Smooth muscle cell (in vitro differentiated cells): ENCODE measurements around the gene STXBP6. TPM values are rescaled to one million over a fixed set of nuclear protein-coding genes. Genes with fewer than 3 reads are reported as not detected.
A peak's percentile ranks its signal among the peaks of the same experiment; 100 is the strongest.
"Not testable (repeated sequence)": the region's sequence is repeated elsewhere in the genome, so short reads cannot be mapped to it uniquely, and the experiment has no call there.

Experiments
- DNase-seq: peaks from one replicate; lab custom pipeline; 2025; ENCODE audit not compliant: unreplicated experiment; lab: John Stamatoyannopoulos, UW
- H2AFZ ChIP-seq: fragments of 200-600 bp; sonication (generic); 2 replicates; pipeline ENCODE4 v1.6.0; 2016; ENCODE audit warnings: antibody characterized with exemption, low read depth, mild to moderate bottlenecking
- H3F3A ChIP-seq: fragments of 200-600 bp; sonication (generic); 2 replicates; pipeline ENCODE4 v1.6.0; 2017; ENCODE audit warnings: antibody characterized with exemption, low read depth
- H3K27ac ChIP-seq: fragments of 200-600 bp; sonication (generic); 2 replicates; pipeline ENCODE4 v1.5.1; 2016; ENCODE audit warnings: low read depth, mild to moderate bottlenecking
- H3K27me3 ChIP-seq: fragments of 200-600 bp; sonication (generic); 2 replicates; pipeline ENCODE4 v1.6.1; 2016; ENCODE audit warnings: low read depth, mild to moderate bottlenecking
- H3K36me3 ChIP-seq: fragments of 200-600 bp; sonication (generic); 2 replicates; pipeline ENCODE4 v1.5.1; 2016; ENCODE audit warnings: low read depth
- H3K4me1 ChIP-seq: fragments of 200-600 bp; sonication (generic); 2 replicates; pipeline ENCODE4 v1.5.1; 2016; ENCODE audit warnings: low read depth
- H3K4me2 ChIP-seq: fragments of 200-600 bp; sonication (generic); 2 replicates; pipeline ENCODE4 v1.6.0; 2016; ENCODE audit warnings: mild to moderate bottlenecking
- H3K4me3 ChIP-seq: fragments of 200-600 bp; sonication (generic); 2 replicates; pipeline ENCODE4 v1.5.1; 2016; ENCODE audit warnings: mild to moderate bottlenecking
- H3K79me2 ChIP-seq: fragments of 200-600 bp; sonication (generic); 2 replicates; pipeline ENCODE4 v1.6.0; 2016; ENCODE audit warnings: low read depth, mild to moderate bottlenecking
- H3K9ac ChIP-seq: fragments of 200-600 bp; sonication (generic); 2 replicates; pipeline ENCODE4 v1.6.0; 2016; ENCODE audit warnings: low read depth
- H3K9me3 ChIP-seq: fragments of 200-600 bp; sonication (generic); replicated peaks from 2 replicates; pipeline ENCODE4 v1.5.1; 2016; ENCODE audit warnings: low read depth
- H4K20me1 ChIP-seq: fragments of 200-600 bp; sonication (generic); 2 replicates; pipeline ENCODE4 v1.6.0; 2016; ENCODE audit warnings: low read depth
- CTCF ChIP-seq: fragments of 200-600 bp; sonication (generic); IDR thresholded peaks from 2 replicates; pipeline ENCODE4 v1.5.1; 2017; ENCODE audit warnings: borderline replicate concordance, mild to moderate bottlenecking, antibody characterized with exemption; ENCODE audit not compliant: insufficient read depth, poor library complexity, severe bottlenecking
- WGBS: methylation state at CpG from one replicate; pipeline ENCODE4 v1.1.7; 2016; ENCODE audit warnings: low lambda C conversion rate; 5-methylcytosine and 5-hydroxymethylcytosine counted together
- polyA plus RNA-seq: library from polyadenylated mRNA; unstranded; fragments of >200 nt; fragmentation: Nextera tagmentation; extraction: Ambion mirVana; gene quantifications from 2 replicates; pipeline ENCODE4 v1.2.1, GENCODE V29; 2016
- total RNA-seq: library from RNA; depleted of rRNA; stranded (reverse); fragments of >200 nt; gene quantifications from 2 replicates; pipeline ENCODE4 v1.2.3, GENCODE V29; 2014

The STXBP6 gene
- total and polyA plus RNA-seq, 2 experiments from 2014 or later, result 144 to 170 TPM

- peaks cover 93% of the 10 kb centered on the region for H4K20me1 ChIP-seq
- no peak overlapping the region for H3K4me2 ChIP-seq
- peaks cover 9% of the 10 kb centered on the region for H3K4me1 ChIP-seq
- H3K9me3 ChIP-seq, result no peaks in the 10 kb centered on the region
- WGBS, result 93% methylated on average over 5 of the region's 5 CpGs
- H3K27me3 ChIP-seq, result no peaks in the 10 kb centered on the region
- H3K36me3 ChIP-seq, result no peaks in the 10 kb centered on the region
- H3K27ac ChIP-seq, result no peak overlapping the region
- H3K79me2 ChIP-seq, result peaks cover 90% of the 10 kb centered on the region
- DNase-seq, result no peak
- H3F3A ChIP-seq, result no peaks in the 10 kb centered on the region
- no peak overlapping the region for H3K9ac ChIP-seq
- H3K4me3 ChIP-seq, result no peak overlapping the region
- no peak for TF ChIP-seq CTCF
- no peak overlapping the region for H2AFZ ChIP-seq
Measured at GRCh38 chr14:24940213-24940783, 109.6 kb downstream of the STXBP6 start.

GRCh38 chr14:24938593-24938992 is 111.4 kb downstream of the STXBP6 start:
- H4K20me1 ChIP-seq, result peaks cover 94% of the 10 kb centered on the region
- no peak for TF ChIP-seq CTCF
- H3K4me1 ChIP-seq, result peaks cover 9% of the 10 kb centered on the region
- H3K27me3 ChIP-seq, result no peaks in the 10 kb centered on the region
- H3K4me3 ChIP-seq, result no peak overlapping the region
- no peak for DNase-seq
- H3F3A ChIP-seq, result no peaks in the 10 kb centered on the region
- no peaks in the 10 kb centered on the region for H3K9me3 ChIP-seq
- no peak overlapping the region for H3K9ac ChIP-seq
- H3K36me3 ChIP-seq, result no peaks in the 10 kb centered on the region
- H3K79me2 ChIP-seq, result peaks cover 92% of the 10 kb centered on the region
- WGBS, result 16% methylated on average over 1 of the region's 1 CpG
- H2AFZ ChIP-seq, result no peak overlapping the region
- peak overlapping the region; percentile 14 for H3K4me2 ChIP-seq
- H3K27ac ChIP-seq, result peak overlapping the region; percentile 60

GRCh38 chr14:24937300-24937699 is 112.6 kb downstream of the STXBP6 start:
- WGBS, result 96% methylated on average over 1 of the region's 1 CpG
- no peak for DNase-seq
- H3F3A ChIP-seq, result no peaks in the 10 kb centered on the region
- H3K36me3 ChIP-seq, result no peaks in the 10 kb centered on the region
- TF ChIP-seq CTCF, result no peak
- peaks cover 92% of the 10 kb centered on the region for H4K20me1 ChIP-seq
- H3K9ac ChIP-seq, result no peak overlapping the region
- H3K4me1 ChIP-seq, result peaks cover 9% of the 10 kb centered on the region
- no peak overlapping the region for H3K4me3 ChIP-seq
- H3K27ac ChIP-seq, result peak overlapping the region; percentile 60
- no peak overlapping the region for H2AFZ ChIP-seq
- H3K27me3 ChIP-seq, result no peaks in the 10 kb centered on the region
- peaks cover 92% of the 10 kb centered on the region for H3K79me2 ChIP-seq
- no peak overlapping the region for H3K4me2 ChIP-seq
- no peaks in the 10 kb centered on the region for H3K9me3 ChIP-seq

- Histone ChIP-seq H3K79me2 (peaks cover 92% of the 10 kb centered on the region), H4K20me1 (peaks cover 92% of the 10 kb centered on the region)
- not testable (repeated sequence) for H3K4me1 ChIP-seq, H3F3A ChIP-seq, DNase-seq, H3K27me3 ChIP-seq, H3K27ac ChIP-seq, H3K4me3 ChIP-seq, H3K4me2 ChIP-seq, H3K9me3 ChIP-seq, H3K36me3 ChIP-seq, H3K9ac ChIP-seq, H2AFZ ChIP-seq
- 98% methylated on average over 2 of the region's 2 CpGs for WGBS
Measured at GRCh38 chr14:24936773-24937172, 113.2 kb downstream of the STXBP6 start.
